Body of pancreas (tissue), 4 donors: ENCODE results near the gene ATP5PD. TPM values are rescaled to one million over a fixed set of nuclear protein-coding genes. Genes with fewer than 3 reads are reported as not detected.

Experiments
- ATAC-seq: fragments of 150-250 bp; one replicate; pipeline ENCODE4 v1.9.1; 2016
- DNase-seq, 4 donors: peaks; one replicate each; pipeline ENCODE4 v3.0.0-alpha.2; 2019
- H3K27ac ChIP-seq, 4 donors: fragments of 200-600 bp; sonication (generic); 1 replicate in 3 of 4; 2 replicates in 1 of 4; pipeline versions ENCODE4 v1.5.1 to v1.6.1; 2016 to 2019; ENCODE audit warnings: mild to moderate bottlenecking in 1 of 4, mixed read lengths in 1 of 4, moderate library complexity in 1 of 4
- H3K27me3 ChIP-seq, 2 donors: fragments of 200-600 bp; sonication (generic); one replicate each; pipeline ENCODE4 v1.6.0; 2016; ENCODE audit warnings: mild to moderate bottlenecking in 1 of 2
- H3K36me3 ChIP-seq, 2 donors: fragments of 200-600 bp; sonication (generic); replicated peaks in 1 of 2; 2 replicates each; pipeline ENCODE4 v1.5.1; 2016; ENCODE audit warnings: low read depth in 2 of 2; ENCODE audit not compliant: insufficient read depth in 1 of 2
- H3K4me1 ChIP-seq: fragments of 200-600 bp; sonication (generic); one replicate; pipeline ENCODE4 v1.6.0; 2016
- H3K4me3 ChIP-seq, 2 donors: fragments of 200-600 bp; sonication (generic); 1 replicate in 1 of 2; 2 replicates in 1 of 2; pipeline ENCODE4 v1.5.1; 2016 to 2019
- H3K9me3 ChIP-seq, 3 donors: fragments of 200-600 bp; sonication (generic); 1 replicate in 2 of 3; 2 replicates in 1 of 3; pipeline ENCODE4 v1.5.1; 2016
- POLR2A ChIP-seq, 3 donors: fragments of 450-650 bp; IDR thresholded peaks; one replicate each; pipeline ENCODE4 v1.6.1; 2016; ENCODE audit warnings: antibody characterized with exemption in 3 of 3, mild to moderate bottlenecking in 2 of 3
- WGBS, 2 donors: methylation state at CpG; one replicate each; pipeline ENCODE4 v1.1.5; 2017; 5-methylcytosine and 5-hydroxymethylcytosine counted together
- intact Hi-C: fragments of 100-400 bp; cut with DNase I; formaldehyde crosslinking; loops from one replicate; pipeline ENCODE4 v1.15.1; 2023
- total RNA-seq, 2 donors: library from RNA; depleted of rRNA; stranded (reverse); fragments of >200 nt; gene quantifications; one replicate each; pipeline ENCODE4 v1.1.0, GENCODE V29; 2016
- TF ChIP-seq, protein P1 (sequence below), 7 experiments: fragments of 450-650 bp in 4 of 7; fragments of 200-600 bp in 3 of 7; sonication (generic) in 3 of 7; IDR thresholded peaks; one replicate each; pipeline ENCODE4 v1.5.1; 2016 to 2019; ENCODE audit warnings: antibody characterized with exemption in 7 of 7

The ATP5PD gene
- total RNA-seq, 2 donors from 2014 or later, result 105 to 131 TPM

DNA sequence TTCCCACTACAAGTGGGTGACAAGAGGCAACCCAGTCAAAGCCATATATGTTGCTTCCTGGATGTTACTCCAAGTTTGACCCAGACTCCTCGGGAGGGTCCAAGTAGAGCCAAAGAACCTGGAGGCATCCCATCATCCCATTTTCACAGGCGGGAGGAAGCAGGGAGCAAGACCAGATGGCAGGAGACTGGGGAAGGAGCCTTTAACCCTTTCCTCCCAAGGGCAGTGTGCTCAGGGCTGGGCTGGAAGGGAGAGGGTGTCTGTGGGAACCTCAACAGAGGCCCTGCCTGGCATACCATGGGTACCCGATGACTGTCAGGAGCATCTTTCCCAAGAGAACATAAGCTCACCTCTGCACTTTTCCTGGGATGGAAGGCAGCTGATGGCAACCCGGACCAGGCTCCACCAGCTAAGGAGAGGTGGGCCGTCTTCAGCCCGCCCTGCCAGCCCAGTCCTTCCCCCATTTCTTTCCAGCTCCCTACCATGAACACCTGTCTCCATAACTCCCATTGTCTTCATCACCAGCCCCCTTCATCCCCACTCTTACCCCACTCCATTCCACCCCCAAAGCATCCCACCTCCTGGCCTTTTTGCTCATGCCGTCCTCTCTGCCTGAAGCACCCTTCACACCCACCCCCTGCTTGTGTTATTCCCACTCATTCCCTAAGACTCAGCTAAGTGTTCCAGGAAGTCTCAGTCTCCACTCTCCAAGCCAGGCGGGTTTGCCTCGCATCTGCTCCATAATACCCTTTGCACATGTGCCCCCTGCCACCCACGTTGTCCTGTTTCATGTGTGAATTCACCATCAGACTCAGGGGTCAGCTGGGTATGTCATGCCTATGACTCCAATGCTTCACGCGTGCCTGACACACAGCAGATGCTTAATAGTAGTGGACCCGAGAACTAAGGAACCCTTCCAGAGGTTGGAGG, 35.1 kb upstream of the ATP5PD start:
- Histone ChIP-seq H3K27ac (no peak overlapping the region), H3K4me3 (no peak overlapping the region), H3K27me3 (no peaks in the 10 kb centered on the region), H3K36me3 (no peaks in the 10 kb centered on the region), H3K9me3 (no peaks in the 10 kb centered on the region), H3K4me1 (peaks cover 30% of the 10 kb centered on the region)
- intact Hi-C loops, result no loop called here
- 73 to 74% methylated on average over 10 to 13 of the region's 13 CpGs for WGBS, 2 donors
- DNase-seq, result no peak
- no peak for ATAC-seq
- TF ChIP-seq, protein P1, sequence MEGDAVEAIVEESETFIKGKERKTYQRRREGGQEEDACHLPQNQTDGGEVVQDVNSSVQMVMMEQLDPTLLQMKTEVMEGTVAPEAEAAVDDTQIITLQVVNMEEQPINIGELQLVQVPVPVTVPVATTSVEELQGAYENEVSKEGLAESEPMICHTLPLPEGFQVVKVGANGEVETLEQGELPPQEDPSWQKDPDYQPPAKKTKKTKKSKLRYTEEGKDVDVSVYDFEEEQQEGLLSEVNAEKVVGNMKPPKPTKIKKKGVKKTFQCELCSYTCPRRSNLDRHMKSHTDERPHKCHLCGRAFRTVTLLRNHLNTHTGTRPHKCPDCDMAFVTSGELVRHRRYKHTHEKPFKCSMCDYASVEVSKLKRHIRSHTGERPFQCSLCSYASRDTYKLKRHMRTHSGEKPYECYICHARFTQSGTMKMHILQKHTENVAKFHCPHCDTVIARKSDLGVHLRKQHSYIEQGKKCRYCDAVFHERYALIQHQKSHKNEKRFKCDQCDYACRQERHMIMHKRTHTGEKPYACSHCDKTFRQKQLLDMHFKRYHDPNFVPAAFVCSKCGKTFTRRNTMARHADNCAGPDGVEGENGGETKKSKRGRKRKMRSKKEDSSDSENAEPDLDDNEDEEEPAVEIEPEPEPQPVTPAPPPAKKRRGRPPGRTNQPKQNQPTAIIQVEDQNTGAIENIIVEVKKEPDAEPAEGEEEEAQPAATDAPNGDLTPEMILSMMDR (IDR thresholded peaks at IDR 0.05), result no peak
- TF ChIP-seq POLR2A (IDR thresholded peaks at IDR 0.05), result no peak

DNA sequence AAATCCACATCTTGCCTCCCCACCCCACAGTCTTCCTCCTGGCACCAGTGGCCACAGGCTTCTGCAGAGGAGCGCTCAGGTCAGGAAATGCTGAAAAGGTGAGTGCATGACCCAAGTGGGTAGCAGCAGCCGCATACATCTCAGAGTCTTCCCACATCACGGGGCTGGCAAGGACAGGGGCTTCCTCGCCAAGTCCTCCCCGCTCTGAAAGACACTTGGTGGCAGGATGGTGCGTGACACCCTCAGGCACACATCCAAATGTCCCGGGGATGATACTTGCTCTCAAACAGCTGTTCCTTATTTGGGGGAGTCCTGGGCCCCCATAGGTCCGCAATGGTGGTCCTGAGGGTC, 32.2 kb upstream of the ATP5PD start:
- H3K36me3 ChIP-seq, result no peaks in the 10 kb centered on the region
- intact Hi-C loops, result no loop called here
- H3K27me3 ChIP-seq, result no peaks in the 10 kb centered on the region
- H3K9me3 ChIP-seq, result no peaks in the 10 kb centered on the region
- peak overlapping the region; percentile 40 to 78 (median 75) for H3K27ac ChIP-seq
- TF ChIP-seq, protein P1 (IDR thresholded peaks at IDR 0.05), result no peak
- no peak for TF ChIP-seq POLR2A (IDR thresholded peaks at IDR 0.05)
- H3K4me3 ChIP-seq, result no peak overlapping the region
- H3K4me1 ChIP-seq, result peaks cover 32% of the 10 kb centered on the region
- WGBS, 2 donors, result 63 to 85% methylated on average over 6 to 8 of the region's 8 CpGs
- ATAC-seq (no peak), DNase-seq (no peak)

DNA sequence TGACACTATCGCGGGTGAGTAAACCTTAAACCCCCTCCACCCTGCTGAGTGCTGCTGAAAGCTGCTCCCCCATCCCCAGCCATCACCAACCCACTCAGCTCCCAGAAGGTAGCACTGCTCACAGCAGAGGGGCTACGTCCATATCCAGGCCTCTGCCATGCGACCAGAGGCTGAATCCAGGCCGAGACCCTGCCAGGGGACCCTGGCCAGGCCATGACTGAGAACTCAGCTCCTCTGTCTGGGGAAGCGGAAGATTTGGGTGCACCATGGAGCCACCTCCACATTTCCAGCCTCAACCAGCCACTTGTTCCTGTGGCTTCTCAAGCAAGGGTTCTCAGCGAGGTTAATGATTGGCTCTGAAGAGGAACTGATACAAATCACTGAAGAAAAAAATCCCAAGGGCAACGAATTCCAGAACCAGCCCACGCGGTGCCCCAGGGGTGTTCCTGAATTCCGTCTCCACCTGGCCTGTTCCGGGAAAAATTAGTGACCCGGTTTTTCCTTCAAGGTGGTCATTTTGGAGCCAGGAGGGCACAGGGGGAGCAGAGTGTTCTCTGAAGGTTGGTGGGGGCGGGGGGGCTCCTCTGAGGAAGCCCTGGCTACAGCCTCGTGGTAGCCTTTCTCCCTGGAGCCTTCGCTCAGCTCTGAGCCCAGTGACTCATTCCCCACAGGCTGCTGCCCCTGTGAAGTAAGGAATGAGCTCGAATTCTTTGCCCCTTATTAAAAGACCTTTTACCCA, 31.7 kb upstream of the ATP5PD start:
- intact Hi-C loops, result no loop called here
- no peaks in the 10 kb centered on the region for H3K9me3 ChIP-seq
- H3K4me1 ChIP-seq, result peaks cover 32% of the 10 kb centered on the region
- ATAC-seq (peak; percentile 71), DNase-seq (peak; percentile 31 to 54 (median 46))
- H3K27me3 ChIP-seq, result no peaks in the 10 kb centered on the region
- WGBS, 2 donors, result 60 to 66% methylated on average over 13 to 17 of the region's 17 CpGs
- peak in 1 of 3 donors; percentile 13 for TF ChIP-seq POLR2A (IDR thresholded peaks at IDR 0.05)
- TF ChIP-seq, protein P1 (IDR thresholded peaks at IDR 0.05), result no peak
- H3K4me3 ChIP-seq, result no peak overlapping the region
- H3K36me3 ChIP-seq, result no peaks in the 10 kb centered on the region
- peak overlapping the region; percentile 40 to 78 (median 75) for H3K27ac ChIP-seq

DNA sequence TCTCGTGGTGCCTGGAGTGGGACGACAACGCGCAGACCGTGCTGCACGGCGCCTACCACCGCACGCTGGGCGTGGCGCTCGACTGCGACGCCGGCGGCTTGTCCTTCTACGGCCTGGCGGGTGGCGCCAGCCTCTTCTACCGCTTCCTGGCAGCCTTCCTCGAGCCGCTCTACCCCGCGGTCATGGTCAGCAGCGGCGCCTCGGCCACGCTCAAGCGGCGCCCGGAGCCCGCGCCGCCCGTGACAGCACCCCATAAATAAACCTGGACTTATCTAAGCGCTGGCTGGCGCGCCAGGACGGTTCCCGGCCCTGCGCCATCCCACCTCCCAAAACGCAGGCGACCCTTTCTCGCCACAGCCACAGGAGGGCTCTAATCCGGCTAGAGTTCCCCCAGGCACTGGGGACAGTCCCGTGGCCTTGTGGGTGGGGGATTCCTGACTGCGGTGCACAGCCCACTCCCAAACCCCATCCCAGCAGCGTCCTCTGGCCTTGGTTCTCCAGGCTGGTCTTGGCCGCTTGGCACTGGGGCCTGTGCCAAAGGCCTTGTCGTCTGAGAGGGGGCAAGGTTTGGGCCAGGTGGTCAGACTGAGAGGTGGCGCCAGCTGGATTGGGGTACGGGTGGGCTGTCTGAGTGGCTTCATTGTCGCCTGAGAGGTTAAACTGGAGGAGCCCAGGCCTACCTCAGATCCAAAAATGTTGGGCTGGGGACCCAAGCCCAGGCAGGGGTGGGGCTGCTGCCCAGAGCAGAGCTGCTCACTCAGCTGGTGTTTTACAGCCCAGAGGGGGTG, 30.9 kb upstream of the ATP5PD start:
- Histone ChIP-seq H3K27ac (peak overlapping the region; percentile 28 to 78 (median 75)), H3K9me3 (no peaks in the 10 kb centered on the region), H3K4me1 (peaks cover 32% of the 10 kb centered on the region), H3K36me3 (no peaks in the 10 kb centered on the region), H3K27me3 (no peaks in the 10 kb centered on the region), H3K4me3 (no peak overlapping the region)
- TF ChIP-seq, protein P1 (IDR thresholded peaks at IDR 0.05), result peak in 3 of 7 experiments; percentile 6 to 15 (median 6)
- TF ChIP-seq POLR2A (IDR thresholded peaks at IDR 0.05), result peak in 2 of 3 donors; percentile 24 to 34
- intact Hi-C loops, result no loop called here
- ATAC-seq (peak; percentile 74), DNase-seq (peak; percentile 57 to 76 (median 70))
- WGBS, 2 donors, result 11 to 29% methylated on average over 7 to 53 of the region's 53 CpGs
